Activated gamma-delta T cell (primary cell): ENCODE results near the gene GPR146.
A peak's percentile ranks its signal among the peaks of the same experiment; 100 is the strongest.
"Not testable (repeated sequence)": the region's sequence is repeated elsewhere in the genome, so short reads cannot be mapped to it uniquely, and the experiment has no call there.

Experiments used
- DNase-seq: peaks from one replicate; lab custom pipeline; 2025; lab: John Stamatoyannopoulos, UW

The GPR146 gene

GRCh38 chr7:1025743-1026581 is 18.4 kb upstream of the GPR146 start:
- DNase-seq: no peak

DNA sequence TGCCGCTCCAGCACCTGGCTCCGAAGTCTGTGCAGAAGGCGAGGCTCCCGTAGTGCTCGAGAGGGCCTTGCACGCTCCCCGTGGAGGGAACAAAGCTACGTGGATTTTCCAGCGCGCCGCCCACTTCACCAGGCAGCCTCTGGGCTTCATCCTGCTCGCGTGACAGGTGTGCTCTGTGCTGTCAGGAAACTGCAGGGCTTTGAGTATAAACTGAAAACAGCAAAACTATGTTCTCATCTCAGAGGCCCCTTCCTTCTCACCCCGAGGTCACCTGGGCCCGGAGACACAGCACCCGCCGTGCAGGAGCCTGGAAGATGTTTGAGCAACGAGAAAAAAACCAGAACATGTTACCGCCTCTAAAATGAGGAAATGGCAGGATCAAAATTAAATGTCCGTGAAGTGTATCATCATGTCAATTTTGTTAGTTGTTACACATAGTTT is 17.6 kb upstream of the GPR146 start:
- no peak for DNase-seq

- DNase-seq: no peak
Measured at GRCh38 chr7:1027242-1028043, 16.9 kb upstream of the GPR146 start.

DNA sequence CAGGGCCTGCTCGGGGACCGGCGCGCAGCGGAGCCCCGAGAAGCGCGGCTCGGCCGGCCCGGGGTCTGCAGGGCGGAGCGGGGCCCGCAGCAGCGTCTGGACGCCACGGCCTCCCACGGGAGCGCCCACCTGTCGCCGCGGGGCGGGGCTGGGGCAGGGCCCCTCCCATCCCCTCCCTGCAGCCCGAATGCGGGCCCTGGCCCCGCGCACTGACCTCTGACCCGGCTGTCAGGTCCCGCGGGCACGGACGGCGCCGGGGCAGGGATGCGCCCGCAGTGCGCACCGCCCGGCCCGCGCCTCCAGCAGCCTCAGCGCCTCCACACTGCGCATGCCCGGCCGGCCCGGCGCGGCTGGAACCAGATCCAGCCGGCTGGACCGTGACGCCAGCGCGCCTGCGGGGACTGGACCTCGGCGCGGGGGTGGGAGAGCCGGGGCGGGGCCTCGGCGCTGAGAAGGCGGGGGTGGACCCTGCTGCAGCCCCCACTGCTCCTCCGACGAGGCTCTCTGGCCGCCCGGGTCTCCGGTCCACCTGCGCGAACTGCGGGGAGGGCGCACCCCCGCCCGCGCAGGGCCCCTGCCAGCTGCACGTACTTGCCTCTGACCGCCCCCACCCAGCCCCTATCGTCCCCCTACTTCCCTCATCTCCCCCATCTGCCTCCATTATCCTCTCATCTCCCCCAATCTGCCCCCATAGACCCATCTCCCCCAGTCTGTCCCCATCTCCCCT is 16.1 kb upstream of the GPR146 start:
- DNase-seq: peak; percentile 76

DNA sequence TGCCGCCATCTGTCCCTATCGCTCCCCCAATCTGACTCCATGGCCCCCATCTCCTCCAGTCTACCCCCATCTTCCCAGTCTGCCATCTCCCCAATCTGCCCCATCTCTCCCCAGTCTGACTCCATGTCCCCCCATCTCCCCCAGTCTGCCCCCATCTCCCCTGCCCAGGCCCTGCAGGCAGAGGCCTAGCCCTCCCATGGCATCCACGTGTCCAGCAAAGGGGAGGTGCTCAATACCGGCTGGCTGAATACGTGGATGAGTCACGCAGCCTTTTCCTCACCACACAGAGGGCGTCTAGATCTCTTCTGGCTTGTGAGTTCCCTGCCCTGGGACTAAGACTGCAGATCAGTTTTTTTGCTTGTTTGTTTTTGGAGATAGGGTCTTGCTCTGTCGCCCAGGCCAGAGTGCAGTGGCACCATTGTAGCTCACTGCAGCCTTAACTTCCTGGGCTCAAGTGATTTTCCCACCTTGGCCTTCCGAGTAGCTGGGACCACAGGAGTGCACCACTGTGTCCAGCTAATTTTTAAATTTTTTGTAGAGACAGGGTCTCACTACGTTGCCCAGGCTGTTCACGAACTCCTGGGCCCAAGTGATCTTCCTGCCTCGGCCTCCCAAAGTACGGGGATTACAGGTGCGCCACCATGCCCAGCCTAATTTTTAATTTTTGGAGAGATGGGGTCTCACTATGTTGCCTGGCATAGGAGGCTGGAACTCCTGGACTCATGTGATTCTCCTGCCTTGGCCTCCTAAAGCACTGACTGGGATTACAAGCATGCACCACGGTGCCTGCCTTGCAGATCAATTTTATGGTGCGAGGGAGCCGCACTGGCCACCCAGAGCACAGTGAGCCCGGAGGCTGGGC is 15.3 kb upstream of the GPR146 start:
- no peak for DNase-seq

DNA sequence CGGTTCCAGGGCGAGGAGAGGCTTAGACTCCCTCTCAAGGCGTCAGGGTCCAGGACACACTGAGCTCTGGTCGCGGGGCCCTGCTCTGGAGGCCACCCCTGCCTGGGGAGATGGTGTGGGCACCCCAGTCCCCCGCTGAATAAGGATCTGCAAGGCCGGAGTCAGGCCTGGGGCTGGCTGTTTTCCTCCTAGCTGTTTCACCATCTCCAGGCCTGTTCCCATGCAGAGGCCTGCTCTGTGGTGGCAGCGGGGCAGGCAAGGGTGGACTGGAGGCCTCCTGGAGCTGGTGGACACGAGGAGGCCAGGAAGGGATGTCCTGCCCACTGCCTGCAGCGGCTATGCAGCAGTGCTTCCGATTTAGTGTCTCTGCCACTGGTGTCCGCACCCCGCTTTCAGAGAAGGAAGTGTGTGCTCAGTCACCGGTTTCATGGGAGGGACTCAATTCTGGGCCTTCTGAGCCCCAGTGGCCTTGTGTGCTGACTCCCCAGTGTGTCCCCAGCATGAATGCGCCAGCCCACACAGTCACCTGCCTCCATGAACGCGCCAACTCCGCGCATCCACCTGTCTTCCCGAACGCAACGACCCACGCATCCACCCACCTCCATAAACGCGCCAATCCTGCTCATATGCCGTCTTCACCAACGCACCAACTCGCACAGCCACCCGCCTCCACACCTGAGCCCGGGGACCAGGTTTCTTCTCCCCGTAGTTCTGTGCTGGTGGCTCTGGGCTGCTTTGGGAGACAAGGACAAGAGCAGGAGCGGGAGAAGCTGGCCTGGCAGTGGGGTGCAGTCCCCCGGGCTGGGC is 14.5 kb upstream of the GPR146 start:
- no peak for DNase-seq

GRCh38 chr7:1030444-1031070 is 13.8 kb upstream of the GPR146 start:
- DNase-seq: no peak

- DNase-seq: no peak
Measured at GRCh38 chr7:1031716-1032455, 12.5 kb upstream of the GPR146 start.

DNA sequence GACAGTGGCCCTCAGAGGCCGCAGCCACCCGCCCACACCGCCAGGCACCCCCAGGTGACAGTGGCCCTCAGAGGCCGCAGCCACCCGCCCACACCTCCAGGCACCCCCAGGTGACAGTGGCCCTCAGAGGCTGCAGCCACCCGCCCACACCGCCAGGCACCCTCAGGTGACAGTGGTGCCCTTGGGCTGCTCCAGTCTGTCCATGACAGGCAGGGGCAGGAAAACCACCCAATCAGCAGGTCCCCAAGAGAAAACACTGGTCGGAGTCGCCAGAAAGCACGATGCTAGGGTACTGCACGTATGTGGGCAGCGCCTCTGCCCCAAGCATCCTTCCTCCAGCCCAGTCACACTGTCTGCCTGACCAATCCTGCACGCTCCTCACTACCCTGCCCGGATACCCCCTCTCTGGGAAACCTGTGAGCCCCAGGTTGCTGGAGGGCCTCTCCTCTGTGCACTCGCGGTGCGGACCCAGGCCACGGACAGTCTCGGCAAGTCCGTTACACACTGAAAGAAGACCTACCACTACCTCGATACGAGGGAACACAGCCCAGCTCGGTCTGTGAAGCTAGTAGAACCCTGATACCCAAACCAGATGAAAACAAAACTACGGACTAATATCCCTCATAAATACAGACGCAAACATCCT is 11.7 kb upstream of the GPR146 start:
- DNase-seq: no peak

- no peak for DNase-seq
Measured at GRCh38 chr7:1033546-1034145, 10.7 kb upstream of the GPR146 start.

DNA sequence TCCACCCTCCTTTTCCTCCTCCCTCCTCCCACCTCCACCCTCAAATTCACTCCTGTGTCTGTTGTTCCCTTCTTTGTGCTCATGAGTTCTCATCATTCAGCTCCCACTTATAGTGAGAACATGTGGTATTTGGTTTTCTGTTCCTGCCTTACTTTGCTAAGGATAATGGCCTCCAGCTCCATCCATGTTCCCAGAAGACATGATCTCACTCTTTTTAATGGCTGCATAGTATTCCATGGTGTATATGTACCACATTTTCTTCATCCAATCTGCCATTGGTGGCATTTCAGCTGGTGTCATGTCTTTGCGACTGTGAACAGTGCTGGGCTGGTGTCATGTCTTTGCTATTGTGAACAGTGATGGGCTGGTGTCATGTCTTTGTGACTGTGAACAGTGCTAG is 9.6 kb upstream of the GPR146 start:
- not testable (repeated sequence) for DNase-seq

DNA sequence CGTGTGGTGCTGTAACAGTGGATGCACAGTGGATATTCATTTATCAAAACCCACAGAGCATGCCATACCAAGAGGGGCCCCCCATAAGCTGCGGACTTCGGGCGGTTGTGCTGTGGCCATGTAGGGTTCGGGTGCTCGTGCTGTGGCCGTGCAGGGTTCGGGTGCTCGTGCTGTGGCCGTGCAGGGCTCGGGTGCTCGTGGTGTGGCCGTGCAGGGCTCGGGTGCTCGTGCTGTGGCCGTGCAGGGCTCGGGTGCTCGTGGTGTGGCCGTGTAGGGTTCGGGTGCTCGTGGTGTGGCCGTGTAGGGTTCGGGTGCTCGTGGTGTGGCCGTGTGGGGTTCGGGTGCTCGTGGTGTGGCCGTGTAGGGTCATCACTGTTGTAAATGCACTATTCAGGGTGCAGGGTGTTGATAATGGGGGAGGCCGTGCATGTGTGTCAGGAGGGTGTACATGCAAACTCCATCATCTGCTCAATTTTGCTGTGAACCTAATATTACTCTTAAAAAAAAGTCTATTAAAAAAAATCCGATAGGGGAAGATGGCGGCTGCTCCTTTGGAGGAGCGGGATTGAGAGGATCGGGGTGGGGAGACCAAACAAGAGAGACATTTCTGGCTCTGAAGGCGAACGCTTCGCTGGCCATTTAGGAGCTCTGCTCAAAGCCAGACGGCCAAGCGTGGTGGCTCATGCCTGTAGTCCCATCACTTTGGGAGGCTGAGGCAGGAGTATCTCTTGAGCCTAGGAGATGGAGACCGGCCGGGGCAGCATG is 8.0 kb upstream of the GPR146 start:
- DNase-seq: not testable (repeated sequence)

DNA sequence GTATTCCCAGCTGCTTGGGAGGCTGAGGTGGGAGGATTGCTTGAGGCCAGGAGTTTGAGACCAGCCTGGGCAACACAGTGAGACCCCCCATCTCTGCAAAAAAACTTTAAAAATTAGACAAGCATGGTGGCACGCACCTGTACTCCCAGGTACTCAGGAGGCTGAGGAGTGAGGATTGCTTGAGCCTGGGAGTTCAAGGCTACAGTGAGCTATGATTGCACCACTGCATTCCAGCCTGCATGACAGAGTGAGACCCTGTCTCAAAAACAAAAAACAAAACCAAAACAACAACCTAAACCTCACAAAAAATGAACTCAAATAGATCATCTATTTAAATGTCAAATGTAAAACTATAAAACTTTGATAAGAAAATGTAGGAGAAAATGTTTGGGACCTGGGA is 4.1 kb upstream of the GPR146 start:
- DNase-seq: not testable (repeated sequence)

GRCh38 chr7:1040790-1041189 is 3.6 kb upstream of the GPR146 start:
- DNase-seq: no peak

DNA sequence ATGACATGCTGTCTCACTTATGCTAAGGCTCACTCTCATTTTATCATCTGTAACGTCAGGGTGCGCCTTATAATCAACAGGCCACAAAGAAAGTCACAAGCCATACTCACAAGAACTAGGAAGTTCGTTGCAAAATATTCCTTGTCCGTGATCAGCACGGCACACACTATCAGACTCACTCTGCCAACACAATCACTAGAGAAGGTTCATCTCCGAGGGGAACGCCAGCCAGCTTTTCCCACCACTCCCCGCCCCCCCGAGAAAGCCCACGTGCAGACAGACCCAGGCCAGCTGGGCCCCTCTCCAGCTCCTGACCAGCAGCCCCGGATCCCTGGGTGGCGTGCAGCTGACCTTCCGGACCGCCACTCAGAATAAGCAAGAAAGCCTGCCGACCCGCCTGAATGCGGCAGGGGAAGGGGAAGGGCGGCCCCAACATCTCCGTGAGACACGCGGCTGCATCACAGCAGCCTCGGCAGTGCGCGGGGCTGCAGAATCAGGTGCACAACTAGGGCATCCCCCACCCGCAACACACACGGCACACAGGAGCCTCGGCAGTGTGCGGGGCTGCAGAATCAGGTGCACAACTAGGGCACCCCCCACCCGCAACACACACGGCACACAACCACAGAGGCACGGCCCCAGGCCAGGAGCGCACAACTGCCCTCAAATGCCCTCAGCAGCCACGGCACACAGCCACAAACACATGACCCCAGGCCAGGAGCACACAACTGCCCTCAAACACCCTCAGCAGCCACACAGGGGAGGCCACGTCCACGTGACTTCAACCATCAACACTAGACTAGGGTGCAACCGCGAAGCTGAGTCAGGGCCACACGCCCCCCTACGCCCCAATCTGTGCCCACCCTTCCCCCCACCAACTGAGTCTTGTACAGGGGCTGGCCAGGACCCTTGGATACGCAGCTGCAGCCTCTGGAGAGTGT is 2.5 kb upstream of the GPR146 start:
- no peak for DNase-seq

GRCh38 chr7:1042492-1042833 is 1.9 kb upstream of the GPR146 start:
- no peak for DNase-seq
